ENCODE data around the gene EIF4E1B.

Gene EIF4E1B

GRCh38 chr5:176624142-176624541 is 6.3 kb upstream of the EIF4E1B start:
- no peak for TF ChIP-seq CTCF (IDR thresholded peaks at IDR 0.05; ENCODE audit: low read depth, low read length)
- H3K4me3 ChIP-seq (ENCODE audit: low read depth, low read length): no peak overlapping the region

- H3K4me3 ChIP-seq (ENCODE audit: low read depth, low read length): no peak overlapping the region
- TF ChIP-seq CTCF (IDR thresholded peaks at IDR 0.05; ENCODE audit: low read depth, low read length): no peak
Observed at GRCh38 chr5:176624938-176625337, 5.5 kb upstream of the EIF4E1B start.

- H3K4me3 ChIP-seq (ENCODE audit: low read depth, low read length): no peak overlapping the region
- TF ChIP-seq CTCF (IDR thresholded peaks at IDR 0.05; ENCODE audit: low read depth, low read length): no peak
Observed at GRCh38 chr5:176625512-176625911, 5.0 kb upstream of the EIF4E1B start.

- no peak overlapping the region for H3K4me3 ChIP-seq (ENCODE audit: low read depth, low read length)
- TF ChIP-seq CTCF (IDR thresholded peaks at IDR 0.05; ENCODE audit: low read depth, low read length): no peak
Observed at GRCh38 chr5:176625966-176626875, 4.3 kb upstream of the EIF4E1B start.

GRCh38 chr5:176626876-176627236 is 3.6 kb upstream of the EIF4E1B start:
- no peak for TF ChIP-seq CTCF (IDR thresholded peaks at IDR 0.05; ENCODE audit: low read depth, low read length)
- no peak overlapping the region for H3K4me3 ChIP-seq (ENCODE audit: low read depth, low read length)

- no peak overlapping the region for H3K4me3 ChIP-seq (ENCODE audit: low read depth, low read length)
- no peak for TF ChIP-seq CTCF (IDR thresholded peaks at IDR 0.05; ENCODE audit: low read depth, low read length)
Observed at GRCh38 chr5:176627582-176627981, 2.9 kb upstream of the EIF4E1B start.

GRCh38 chr5:176628406-176629228 is 1.9 kb upstream of the EIF4E1B start:
- no peak overlapping the region for H3K4me3 ChIP-seq (ENCODE audit: low read depth, low read length)
- TF ChIP-seq CTCF (IDR thresholded peaks at IDR 0.05; ENCODE audit: low read depth, low read length): no peak
